Mucosa of descending colon (tissue), 3 donors: Measurements from ENCODE around the gene HSPG2. TPM values are rescaled to one million over a fixed set of nuclear protein-coding genes. Genes with fewer than 3 reads are reported as not detected.

Experiments used
- ATAC-seq: fragments of 200-7000 bp; cut with Tn5 transposase; one replicate; pipeline ENCODE4 v1.9.1; 2020; ENCODE audit warnings: mild to moderate bottlenecking, moderate library complexity
- DNase-seq, 3 donors: peaks; one replicate each; pipeline ENCODE4 v3.0.0-alpha.2; 2020
- H3K36me3 ChIP-seq: fragments of 200-600 bp; one replicate; pipeline ENCODE4 v1.8.0; 2021; ENCODE audit warnings: low read depth, mild to moderate bottlenecking
- H3K4me1 ChIP-seq: fragments of 200-600 bp; one replicate; pipeline ENCODE4 v1.8.0; 2021; ENCODE audit warnings: low read depth, mild to moderate bottlenecking
- H3K4me3 ChIP-seq: fragments of 200-600 bp; one replicate; pipeline ENCODE4 v1.8.0; 2021; ENCODE audit warnings: mild to moderate bottlenecking
- H3K9me3 ChIP-seq: fragments of 200-600 bp; one replicate; pipeline ENCODE4 v1.8.0; 2021; ENCODE audit warnings: mild to moderate bottlenecking
- CTCF ChIP-seq: fragments of 200-600 bp; IDR thresholded peaks from one replicate; pipeline ENCODE4 v1.8.0; 2022; ENCODE audit warnings: antibody characterized with exemption, mild to moderate bottlenecking
- intact Hi-C, 2 donors: fragments of 100-400 bp; cut with DNase I in 1 of 2; cut with micrococcal nuclease in 1 of 2; formaldehyde crosslinking; loops; one replicate each; pipeline versions ENCODE4 v1.11.0 to v1.11.1; 2022; cut with DNase I, micrococcal nuclease
- total RNA-seq, 3 donors: library from RNA; stranded (reverse); fragmentation: NEBNext Ultra II Directional in 2 of 3; extraction: Animal tissue kit (Norgen Biotek cat#: 25700) in 2 of 3; gene quantifications; one replicate each; pipeline versions ENCODE4 v1.2.1 to v1.2.4, GENCODE V29; 2021 to 2023
- donor health status: DM: no; HTN: no; CAD: no; lungs with moderate emphysema.
- donor health status: DM: no; HTN: no; CAD: no.
- donor health status: DM: no; HTN: yes; CAD: no.

HSPG2 gene
- total RNA-seq, 3 donors from 2014 or later: 142 to 436 (median 197) TPM

- Histone ChIP-seq H3K4me3 (no peak overlapping the region), H3K4me1 (no peaks in the 10 kb centered on the region), H3K9me3 (peaks cover 7% of the 10 kb centered on the region), H3K36me3 (peaks cover 13% of the 10 kb centered on the region)
- intact Hi-C loops: no loop called here
- no peak for DNase-seq
- ATAC-seq: no peak
- TF ChIP-seq CTCF: no peak
Measured at GRCh38 chr1:21831454-21831970, 105.6 kb downstream of the HSPG2 start.

GRCh38 chr1:21830792-21831453, 106.2 kb downstream of the HSPG2 start:
- no peak for TF ChIP-seq CTCF
- intact Hi-C loops: no loop called here
- DNase-seq (no peak), ATAC-seq (no peak)
- Histone ChIP-seq H3K4me3 (no peak overlapping the region), H3K4me1 (no peaks in the 10 kb centered on the region), H3K9me3 (peaks cover 7% of the 10 kb centered on the region), H3K36me3 (peaks cover 13% of the 10 kb centered on the region)

GRCh38 chr1:21829294-21829693, 107.8 kb downstream of the HSPG2 start:
- TF ChIP-seq CTCF: no peak
- intact Hi-C loops: no loop called here

GRCh38 chr1:21828506-21829210, 108.5 kb downstream of the HSPG2 start:
- intact Hi-C loops: no loop called here
- H3K4me3 ChIP-seq: no peak overlapping the region
- no peaks in the 10 kb centered on the region for H3K4me1 ChIP-seq
- H3K9me3 ChIP-seq: no peaks in the 10 kb centered on the region
- ATAC-seq (no peak), DNase-seq (no peak)
- H3K36me3 ChIP-seq: peaks cover 4% of the 10 kb centered on the region
- no peak for TF ChIP-seq CTCF

More at GRCh38 chr1:21829294-21829693, 107.8 kb downstream of the HSPG2 start:
- no peak for ATAC-seq
- peaks cover 2% of the 10 kb centered on the region for H3K9me3 ChIP-seq
- H3K4me1 ChIP-seq: no peaks in the 10 kb centered on the region
- H3K4me3 ChIP-seq: no peak overlapping the region
- no peak for DNase-seq
- peaks cover 6% of the 10 kb centered on the region for H3K36me3 ChIP-seq

GRCh38 chr1:21828075-21828474, 109.0 kb downstream of the HSPG2 start:
- H3K9me3 ChIP-seq: no peaks in the 10 kb centered on the region
- ATAC-seq (no peak), DNase-seq (no peak)
- no peaks in the 10 kb centered on the region for H3K4me1 ChIP-seq
- intact Hi-C loops: no loop called here
- H3K4me3 ChIP-seq: no peak overlapping the region
- peaks cover 4% of the 10 kb centered on the region for H3K36me3 ChIP-seq
- TF ChIP-seq CTCF: no peak
